Parathyroid adenoma (tissue), 2 donors: ENCODE data around the gene VILL.

Source experiments
- H2AFZ ChIP-seq: fragments of 300-600 bp; sonication (generic); one replicate; pipeline ENCODE4 v1.7.0; 2017; ENCODE audit warnings: antibody characterized with exemption, mild to moderate bottlenecking
- H3K27ac ChIP-seq: fragments of 300-600 bp; sonication (generic); one replicate; pipeline ENCODE4 v1.7.0; 2017
- H3K27me3 ChIP-seq: fragments of 300-600 bp; sonication (generic); one replicate; pipeline ENCODE4 v1.7.0; 2017; ENCODE audit warnings: low read length; ENCODE audit not compliant: control insufficient read depth, insufficient read depth
- H3K36me3 ChIP-seq: fragments of 300-600 bp; sonication (generic); one replicate; pipeline ENCODE4 v1.7.0; 2017; ENCODE audit warnings: low read length; ENCODE audit not compliant: control insufficient read depth, insufficient read depth
- H3K4me1 ChIP-seq: fragments of 300-600 bp; sonication (generic); one replicate; pipeline ENCODE4 v1.7.0; 2017; ENCODE audit warnings: control low read depth
- H3K4me2 ChIP-seq: fragments of 300-600 bp; sonication (generic); one replicate; pipeline ENCODE4 v1.7.0; 2017; ENCODE audit warnings: low read length
- H3K4me3 ChIP-seq: fragments of 300-600 bp; sonication (generic); one replicate; pipeline ENCODE4 v1.7.0; 2017; ENCODE audit warnings: low read depth, low read length
- H3K79me2 ChIP-seq: fragments of 300-600 bp; sonication (generic); one replicate; pipeline ENCODE4 v1.7.0; 2017; ENCODE audit warnings: control low read depth
- H3K9ac ChIP-seq: fragments of 300-600 bp; sonication (generic); one replicate; pipeline ENCODE4 v1.7.0; 2017; ENCODE audit warnings: mild to moderate bottlenecking
- H3K9me3 ChIP-seq: fragments of 300-600 bp; sonication (generic); one replicate; pipeline ENCODE4 v1.7.0; 2017; ENCODE audit warnings: low read length; ENCODE audit not compliant: control insufficient read depth
- TF ChIP-seq, protein P1 (sequence below): fragments of 300-600 bp; sonication (generic); IDR thresholded peaks from one replicate; pipeline ENCODE4 v1.7.0; 2017; ENCODE audit warnings: antibody characterized with exemption, mild to moderate bottlenecking
- donor health status: primary hyperparathyroidism.

Gene VILL

DNA sequence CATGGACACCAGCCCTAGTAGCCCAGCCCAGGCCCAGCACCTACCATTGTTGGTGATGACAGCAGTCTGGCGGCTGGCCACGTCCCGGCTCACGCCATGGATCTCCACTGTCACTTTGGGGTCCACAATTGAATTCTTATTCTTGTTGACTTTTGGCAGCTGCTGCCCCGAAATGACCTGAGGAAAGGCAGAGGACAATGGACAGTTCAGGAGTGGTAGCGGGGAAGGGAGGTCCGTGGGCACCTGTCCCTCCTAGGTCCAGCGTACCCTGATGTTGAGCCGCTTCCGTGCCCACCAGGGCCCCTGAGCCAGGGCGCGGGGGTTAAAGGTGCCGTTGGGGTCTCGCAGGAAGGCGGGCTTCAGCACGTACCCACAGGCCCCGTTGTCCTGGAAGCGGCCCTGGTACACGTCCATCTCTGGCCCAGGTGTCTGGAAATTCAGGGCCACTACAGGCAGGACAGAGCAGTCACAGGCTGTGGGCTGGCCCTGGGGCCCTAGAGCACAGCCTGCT lies 17.7 kb downstream of the VILL start:
- Histone ChIP-seq H3K36me3 (no peaks in the 10 kb centered on the region), H3K9ac (no peak overlapping the region), H3K4me1 (peaks cover 5% of the 10 kb centered on the region), H3K27ac (no peak overlapping the region), H2AFZ (no peak overlapping the region), H3K9me3 (no peaks in the 10 kb centered on the region), H3K4me2 (no peak overlapping the region), H3K4me3 (no peak overlapping the region), H3K79me2 (no peaks in the 10 kb centered on the region), H3K27me3 (no peaks in the 10 kb centered on the region)
- TF ChIP-seq, protein P1, sequence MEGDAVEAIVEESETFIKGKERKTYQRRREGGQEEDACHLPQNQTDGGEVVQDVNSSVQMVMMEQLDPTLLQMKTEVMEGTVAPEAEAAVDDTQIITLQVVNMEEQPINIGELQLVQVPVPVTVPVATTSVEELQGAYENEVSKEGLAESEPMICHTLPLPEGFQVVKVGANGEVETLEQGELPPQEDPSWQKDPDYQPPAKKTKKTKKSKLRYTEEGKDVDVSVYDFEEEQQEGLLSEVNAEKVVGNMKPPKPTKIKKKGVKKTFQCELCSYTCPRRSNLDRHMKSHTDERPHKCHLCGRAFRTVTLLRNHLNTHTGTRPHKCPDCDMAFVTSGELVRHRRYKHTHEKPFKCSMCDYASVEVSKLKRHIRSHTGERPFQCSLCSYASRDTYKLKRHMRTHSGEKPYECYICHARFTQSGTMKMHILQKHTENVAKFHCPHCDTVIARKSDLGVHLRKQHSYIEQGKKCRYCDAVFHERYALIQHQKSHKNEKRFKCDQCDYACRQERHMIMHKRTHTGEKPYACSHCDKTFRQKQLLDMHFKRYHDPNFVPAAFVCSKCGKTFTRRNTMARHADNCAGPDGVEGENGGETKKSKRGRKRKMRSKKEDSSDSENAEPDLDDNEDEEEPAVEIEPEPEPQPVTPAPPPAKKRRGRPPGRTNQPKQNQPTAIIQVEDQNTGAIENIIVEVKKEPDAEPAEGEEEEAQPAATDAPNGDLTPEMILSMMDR, result no peak

DNA sequence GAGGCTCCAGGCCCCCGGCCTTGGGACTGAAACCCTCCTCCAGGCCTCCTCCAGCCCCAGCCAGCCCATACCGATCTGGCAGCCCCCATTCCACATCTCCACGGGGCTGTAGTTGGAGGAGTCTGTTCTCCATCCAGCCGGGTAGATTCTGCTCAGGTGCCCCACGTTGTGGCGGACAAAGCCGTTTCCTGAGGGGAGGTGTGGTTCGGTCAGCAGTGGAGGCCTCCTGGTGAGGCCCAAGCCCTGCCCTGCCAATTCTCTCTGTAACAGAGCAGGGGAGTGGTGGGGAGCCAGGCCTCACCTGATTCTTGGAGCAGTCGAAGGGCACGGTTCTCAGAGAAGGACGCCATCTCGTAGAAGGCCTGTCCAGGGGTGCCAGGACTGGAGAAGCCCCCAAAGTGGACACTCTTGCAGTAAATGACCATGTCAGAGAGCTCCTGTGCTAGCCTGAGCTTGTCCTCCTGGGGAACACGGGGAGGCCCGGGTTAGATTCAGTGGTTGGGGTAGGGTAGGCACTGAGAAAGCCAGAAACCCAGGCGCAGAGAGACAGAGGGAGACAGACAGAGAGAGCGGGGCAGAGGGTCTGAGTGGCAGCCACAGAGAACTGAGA lies 18.5 kb downstream of the VILL start:
- Histone ChIP-seq H3K27ac (no peak overlapping the region), H3K4me2 (no peak overlapping the region), H3K9ac (no peak overlapping the region), H3K4me1 (peaks cover 5% of the 10 kb centered on the region), H3K79me2 (no peaks in the 10 kb centered on the region), H3K9me3 (no peaks in the 10 kb centered on the region), H3K27me3 (no peaks in the 10 kb centered on the region), H3K4me3 (no peak overlapping the region), H2AFZ (no peak overlapping the region), H3K36me3 (no peaks in the 10 kb centered on the region)
- TF ChIP-seq, protein P1, result no peak

DNA sequence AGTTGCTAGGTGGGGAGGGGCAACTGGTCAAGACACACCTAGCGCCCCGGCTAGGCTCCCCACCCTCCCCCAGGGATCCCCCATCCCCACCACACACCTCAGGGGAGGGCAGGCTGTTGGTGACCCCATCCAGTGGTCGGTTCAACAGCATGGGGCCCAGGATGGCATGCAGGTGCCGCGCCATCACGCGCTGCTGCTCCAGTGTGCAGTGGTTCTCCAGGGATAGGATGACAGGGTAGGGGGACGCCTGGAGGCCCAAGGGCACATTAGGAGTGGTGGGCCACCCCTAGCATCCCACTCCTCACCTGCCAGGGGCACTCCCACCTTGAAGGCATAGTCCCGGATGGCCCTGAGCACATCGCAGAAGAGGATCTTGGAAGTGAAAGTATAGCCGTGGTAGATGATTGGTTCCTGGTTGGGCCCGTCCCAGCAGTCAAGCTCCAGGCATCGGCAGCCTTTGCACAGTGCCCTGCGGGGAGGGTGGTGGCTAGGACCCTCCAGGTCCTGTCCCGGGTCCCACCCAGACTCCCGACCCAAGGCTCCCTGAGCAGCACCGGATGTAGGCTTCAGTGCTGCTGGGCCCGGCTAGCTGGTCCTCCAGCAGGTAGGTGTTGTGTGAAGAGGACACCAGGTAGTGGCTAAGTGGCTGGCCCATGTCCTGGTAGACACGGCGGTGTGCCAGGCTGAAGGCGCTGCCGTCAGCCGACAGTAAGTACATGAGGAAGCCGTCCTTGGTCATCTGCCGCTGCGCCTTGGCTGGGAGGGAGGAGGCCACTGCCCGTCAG lies 19.4 kb downstream of the VILL start:
- H2AFZ ChIP-seq, result no peak overlapping the region
- H3K9me3 ChIP-seq, result no peaks in the 10 kb centered on the region
- H3K36me3 ChIP-seq, result no peaks in the 10 kb centered on the region
- no peaks in the 10 kb centered on the region for H3K4me1 ChIP-seq
- H3K27ac ChIP-seq, result no peak overlapping the region
- H3K4me2 ChIP-seq, result no peak overlapping the region
- H3K4me3 ChIP-seq, result no peak overlapping the region
- H3K9ac ChIP-seq, result no peak overlapping the region
- no peaks in the 10 kb centered on the region for H3K79me2 ChIP-seq
- no peaks in the 10 kb centered on the region for H3K27me3 ChIP-seq
- TF ChIP-seq, protein P1, result no peak

DNA sequence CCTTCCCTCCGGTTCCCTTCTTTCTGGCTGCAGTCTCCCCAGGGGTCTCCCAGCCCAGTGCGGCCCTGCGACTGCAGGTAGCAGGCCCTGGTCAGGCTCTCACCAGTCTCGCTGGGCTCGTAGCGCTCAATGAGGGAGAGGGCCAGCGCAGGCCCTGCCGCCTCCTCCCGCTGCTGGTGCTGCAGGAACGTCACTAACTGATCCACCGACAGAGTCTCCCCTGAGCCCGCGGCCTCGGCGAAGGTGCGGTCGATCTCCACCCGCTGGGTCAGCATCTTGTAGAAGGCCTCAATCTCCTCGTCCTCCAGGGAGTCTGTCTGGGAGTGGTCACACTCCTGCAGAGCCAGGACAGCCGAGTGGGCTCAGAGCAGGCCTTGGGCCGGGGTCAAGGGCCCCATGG lies 20.5 kb downstream of the VILL start:
- Histone ChIP-seq H2AFZ (no peak overlapping the region), H3K79me2 (no peaks in the 10 kb centered on the region), H3K27me3 (no peaks in the 10 kb centered on the region), H3K4me3 (no peak overlapping the region), H3K36me3 (no peaks in the 10 kb centered on the region), H3K4me2 (no peak overlapping the region), H3K9me3 (no peaks in the 10 kb centered on the region), H3K9ac (no peak overlapping the region), H3K27ac (no peak overlapping the region), H3K4me1 (no peaks in the 10 kb centered on the region)
- TF ChIP-seq, protein P1, result no peak
